SK-N-SH (cell line): ENCODE results near the gene LRRC3C. TPM values are rescaled to one million over a fixed set of nuclear protein-coding genes. Genes with fewer than 3 reads are reported as not detected.
A peak's percentile ranks its signal among the peaks of the same experiment; 100 is the strongest.

Source experiments
- CTCF ChIA-PET: fragments of 300-600, 350-600 bp; formaldehyde crosslinking; extraction: SDS; loops from one replicate; lab custom pipeline; 2021; lab: Yijun Ruan, JAX
- POLR2A ChIA-PET: fragments of 350-600 bp; sonication (Branson Sonifier 250); formaldehyde crosslinking; extraction: SDS; loops from one replicate; lab custom pipeline; 2020; ENCODE audit warnings: antibody characterized with exemption, inconsistent platforms; lab: Yijun Ruan, JAX
- DNase-seq: peaks from one replicate; pipeline ENCODE4 v3.0.0; 2012
- H2AFZ ChIP-seq: fragments of 200-600 bp; sonication (generic); 2 replicates; pipeline ENCODE4 v1.8.1; 2016; ENCODE audit warnings: antibody characterized with exemption, mild to moderate bottlenecking, low read depth
- H3F3A ChIP-seq: fragments of 200-600 bp; sonication (generic); replicated peaks from 2 replicates; pipeline ENCODE3; 2016; ENCODE audit warnings: antibody characterized with exemption, mild to moderate bottlenecking; ENCODE audit not compliant: insufficient read depth
- H3K27ac ChIP-seq, 2 experiments: fragments of 200-500 bp in 1 of 2; fragments of 200-600 bp in 1 of 2; sonication (Bioruptor generic) in 1 of 2; sonication (generic), shearing (Covaris generic) in 1 of 2; 2 replicates each; pipeline versions ENCODE4 v1.5.1 to v1.6.1; 2014 to 2016; ENCODE audit warnings: low read depth in 2 of 2, inconsistent platforms in 1 of 2, low read length in 1 of 2, mild to moderate bottlenecking in 1 of 2, mixed read lengths in 1 of 2
- H3K27me3 ChIP-seq: fragments of 200-600 bp; sonication (generic), shearing (Covaris generic); 2 replicates; pipeline ENCODE4 v1.6.1; 2016; ENCODE audit warnings: mixed run types; ENCODE audit not compliant: insufficient read depth
- H3K36me3 ChIP-seq, 2 experiments: fragments of 200-500 bp in 1 of 2; fragments of 200-600 bp in 1 of 2; sonication (Bioruptor generic) in 1 of 2; sonication (generic) in 1 of 2; replicated peaks in 1 of 2; 2 replicates each; pipeline versions ENCODE3 to v1.5.1; 2014 to 2016; ENCODE audit warnings: low read length in 1 of 2, mild to moderate bottlenecking in 1 of 2; ENCODE audit not compliant: insufficient read depth in 2 of 2, control insufficient read depth in 1 of 2
- H3K4me1 ChIP-seq, 2 experiments: fragments of 200-500 bp in 1 of 2; fragments of 200-600 bp in 1 of 2; sonication (Bioruptor generic) in 1 of 2; sonication (generic), shearing (Covaris generic) in 1 of 2; 2 replicates each; pipeline versions ENCODE4 v1.5.1 to v1.6.1; 2014 to 2016; ENCODE audit warnings: low read depth in 1 of 2, low read length in 1 of 2, mixed run types in 1 of 2; ENCODE audit not compliant: insufficient read depth in 2 of 2, control insufficient read depth in 1 of 2
- H3K4me2 ChIP-seq: fragments of 200-600 bp; sonication (generic), shearing (Covaris generic); 2 replicates; pipeline ENCODE4 v1.6.1; 2017; ENCODE audit warnings: mixed run types
- H3K4me3 ChIP-seq, 2 experiments: fragments of 200-500 bp in 1 of 2; fragments of 200-600 bp in 1 of 2; sonication (Bioruptor generic) in 1 of 2; sonication (generic), shearing (Covaris generic) in 1 of 2; 2 replicates each; pipeline versions ENCODE4 v1.5.1 to v1.8.1; 2014 to 2016; ENCODE audit warnings: low read depth in 2 of 2, inconsistent platforms in 1 of 2, low read length in 1 of 2, mild to moderate bottlenecking in 1 of 2, mixed read lengths in 1 of 2, moderate library complexity in 1 of 2
- H3K79me2 ChIP-seq: fragments of 200-600 bp; sonication (generic); 2 replicates; pipeline ENCODE4 v1.8.1; 2017; ENCODE audit warnings: mild to moderate bottlenecking; ENCODE audit not compliant: insufficient read depth
- H3K9ac ChIP-seq: fragments of 200-600 bp; sonication (generic); 2 replicates; pipeline ENCODE4 v1.6.1; 2017; ENCODE audit warnings: mixed run types
- H3K9me2 ChIP-seq: fragments of 200-600 bp; sonication (generic); 2 replicates; pipeline ENCODE4 v1.6.1; 2017; ENCODE audit warnings: mixed run types
- H3K9me3 ChIP-seq: fragments of 200-600 bp; sonication (generic); 2 replicates; pipeline ENCODE4 v1.6.1; 2017; ENCODE audit warnings: mixed run types, mild to moderate bottlenecking, moderate library complexity
- H4K20me1 ChIP-seq: fragments of 200-600 bp; sonication (generic); 2 replicates; pipeline ENCODE4 v1.6.1; 2017; ENCODE audit warnings: mild to moderate bottlenecking, mixed run types; ENCODE audit not compliant: insufficient read depth
- EP300 ChIP-seq, 2 experiments: IDR thresholded peaks; 2 replicates each; pipeline versions ENCODE4 v1.4.0 to v1.6.1; 2012; ENCODE audit warnings: borderline replicate concordance in 1 of 2, low read depth in 1 of 2, low read length in 1 of 2
- FOSL2 ChIP-seq: IDR thresholded peaks from 2 replicates; pipeline ENCODE4 v1.4.0; 2012; ENCODE audit warnings: low read depth, mild to moderate bottlenecking, moderate library complexity, borderline replicate concordance
- GABPA ChIP-seq: IDR thresholded peaks from 2 replicates; pipeline ENCODE4 v1.4.0; 2012; ENCODE audit warnings: low read depth, mild to moderate bottlenecking
- JUND ChIP-seq: IDR thresholded peaks from 2 replicates; pipeline ENCODE4 v1.4.0; 2012
- MAX ChIP-seq: IDR thresholded peaks from 2 replicates; pipeline ENCODE4 v1.4.0; 2012; ENCODE audit warnings: low read depth
- MEF2A ChIP-seq: IDR thresholded peaks from 2 replicates; pipeline ENCODE4 v1.4.0; 2012; ENCODE audit warnings: low read depth, borderline replicate concordance
- NFIC ChIP-seq: IDR thresholded peaks from 2 replicates; pipeline ENCODE4 v1.4.0; 2012; ENCODE audit warnings: borderline replicate concordance
- POLR2AphosphoS5 ChIP-seq: IDR thresholded peaks from 2 replicates; pipeline ENCODE4 v1.6.1; 2012; ENCODE audit warnings: low read depth, low read length
- RFX5 ChIP-seq: IDR thresholded peaks from 2 replicates; pipeline ENCODE4 v1.6.1; 2012; ENCODE audit warnings: mild to moderate bottlenecking, improper control_type of control experiment, low read length
- RXRA ChIP-seq: IDR thresholded peaks from 2 replicates; pipeline ENCODE4 v1.4.0; 2012; ENCODE audit warnings: low read depth, mild to moderate bottlenecking, borderline replicate concordance
- SIN3A ChIP-seq: IDR thresholded peaks from 2 replicates; pipeline ENCODE4 v1.6.1; 2012; ENCODE audit warnings: low read depth, mild to moderate bottlenecking, low read length, moderate library complexity, borderline replicate concordance
- TCF12 ChIP-seq: IDR thresholded peaks from 2 replicates; pipeline ENCODE4 v1.4.0; 2012
- USF2 ChIP-seq: fragments of 150-350 bp; IDR thresholded peaks from 2 replicates; pipeline ENCODE4 v1.6.1; 2017; ENCODE audit warnings: antibody characterized with exemption, low read length, low read depth, borderline replicate concordance
- WGBS: methylation state at CpG from one replicate; pipeline ENCODE4 v1.1.6; 2017; ENCODE audit warnings: low lambda C conversion rate; 5-methylcytosine and 5-hydroxymethylcytosine counted together
- polyA plus RNA-seq, 3 experiments: library from polyadenylated mRNA; depleted of rRNA; stranded (reverse); fragments of >200 nt; gene quantifications; 2 replicates each; pipeline ENCODE4 v1.2.3, GENCODE V29; 2012
- TF ChIP-seq, protein P1 (sequence below): IDR thresholded peaks from 2 replicates; pipeline ENCODE4; 2012
- TF ChIP-seq, protein P2 (sequence below): fragments of 200-600 bp; sonication (generic); IDR thresholded peaks from 2 replicates; pipeline ENCODE4 v1.6.1; 2017; ENCODE audit warnings: antibody characterized with exemption, mild to moderate bottlenecking, moderate library complexity

Gene LRRC3C
- polyA plus RNA-seq, 1 of the 3 experiments (the other 2 are of a cell fraction), result not detected

DNA sequence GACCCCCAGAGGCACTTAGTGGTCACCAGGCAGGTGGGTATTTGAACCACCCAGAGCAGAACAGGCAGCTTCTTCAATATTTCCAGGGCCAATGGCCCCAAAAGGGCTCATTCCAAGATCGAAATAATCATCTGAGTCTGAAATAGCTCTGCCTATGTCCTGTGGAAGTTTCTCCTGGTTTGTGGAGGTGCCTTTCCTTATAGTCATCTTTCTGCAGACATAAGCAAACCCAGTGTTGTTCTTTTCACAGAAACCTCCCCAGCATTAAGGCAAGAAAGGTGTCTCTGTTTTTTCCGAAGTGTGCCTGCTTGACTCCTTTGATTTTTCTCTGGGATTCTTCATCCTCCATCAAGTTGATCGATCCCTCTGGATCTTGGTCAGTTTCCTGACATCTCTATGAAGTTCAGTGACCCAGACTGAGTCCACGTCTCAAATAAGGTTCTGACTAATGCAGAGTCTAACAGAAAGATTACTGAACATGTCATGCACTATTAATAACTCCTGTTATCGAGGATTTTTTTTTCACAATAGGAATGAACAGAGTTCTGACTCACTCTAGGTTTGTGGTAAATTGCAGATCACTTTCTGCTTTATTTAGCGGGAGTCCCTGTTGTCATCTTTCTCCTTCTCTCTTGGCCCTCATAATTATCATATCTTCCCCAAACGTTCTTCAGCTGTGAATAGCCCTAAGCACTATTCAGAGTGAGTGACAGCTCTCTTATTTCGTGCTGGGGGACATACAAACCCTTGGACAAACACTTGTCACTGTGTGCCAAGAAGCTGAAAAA lies 1.5 kb downstream of the LRRC3C start:
- WGBS, result 17% methylated on average over 8 of the region's 8 CpGs
- H3K4me2 ChIP-seq, result peak overlapping the region; percentile 96
- H3K27ac ChIP-seq, result peak overlapping the region; percentile 34 to 90; a peak in 3 of 4 replicates
- TF ChIP-seq, protein P1, sequence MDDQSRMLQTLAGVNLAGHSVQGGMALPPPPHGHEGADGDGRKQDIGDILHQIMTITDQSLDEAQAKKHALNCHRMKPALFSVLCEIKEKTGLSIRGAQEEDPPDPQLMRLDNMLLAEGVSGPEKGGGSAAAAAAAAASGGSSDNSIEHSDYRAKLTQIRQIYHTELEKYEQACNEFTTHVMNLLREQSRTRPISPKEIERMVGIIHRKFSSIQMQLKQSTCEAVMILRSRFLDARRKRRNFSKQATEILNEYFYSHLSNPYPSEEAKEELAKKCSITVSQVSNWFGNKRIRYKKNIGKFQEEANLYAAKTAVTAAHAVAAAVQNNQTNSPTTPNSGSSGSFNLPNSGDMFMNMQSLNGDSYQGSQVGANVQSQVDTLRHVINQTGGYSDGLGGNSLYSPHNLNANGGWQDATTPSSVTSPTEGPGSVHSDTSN, result peak; percentile 82
- TF ChIP-seq RXRA (peak; percentile 54; the same call in 1 of the 2 replicates), RFX5 (no peak), MEF2A (peak; percentile 99), MAX (peak; percentile 14; the same call in 1 of the 2 replicates), JUND (peak; percentile 63; the same call in 1 of the 2 replicates), GABPA (no peak), TCF12 (peak; percentile 78), EP300 (IDR thresholded peaks at IDR 0.05; ENCODE audit: borderline replicate concordance in 1 of 2, low read depth in 1 of 2, low read length in 1 of 2) (peak in 1 of 2 experiments; percentile 50; a peak in 1 of 4 replicates), USF2 (no peak), POLR2AphosphoS5 (peak; percentile 30; the same call in 1 of the 2 replicates), SIN3A (no peak), FOSL2 (peak; percentile 83), NFIC (peak; percentile 8; the same call in 1 of the 2 replicates)
- TF ChIP-seq, protein P2, sequence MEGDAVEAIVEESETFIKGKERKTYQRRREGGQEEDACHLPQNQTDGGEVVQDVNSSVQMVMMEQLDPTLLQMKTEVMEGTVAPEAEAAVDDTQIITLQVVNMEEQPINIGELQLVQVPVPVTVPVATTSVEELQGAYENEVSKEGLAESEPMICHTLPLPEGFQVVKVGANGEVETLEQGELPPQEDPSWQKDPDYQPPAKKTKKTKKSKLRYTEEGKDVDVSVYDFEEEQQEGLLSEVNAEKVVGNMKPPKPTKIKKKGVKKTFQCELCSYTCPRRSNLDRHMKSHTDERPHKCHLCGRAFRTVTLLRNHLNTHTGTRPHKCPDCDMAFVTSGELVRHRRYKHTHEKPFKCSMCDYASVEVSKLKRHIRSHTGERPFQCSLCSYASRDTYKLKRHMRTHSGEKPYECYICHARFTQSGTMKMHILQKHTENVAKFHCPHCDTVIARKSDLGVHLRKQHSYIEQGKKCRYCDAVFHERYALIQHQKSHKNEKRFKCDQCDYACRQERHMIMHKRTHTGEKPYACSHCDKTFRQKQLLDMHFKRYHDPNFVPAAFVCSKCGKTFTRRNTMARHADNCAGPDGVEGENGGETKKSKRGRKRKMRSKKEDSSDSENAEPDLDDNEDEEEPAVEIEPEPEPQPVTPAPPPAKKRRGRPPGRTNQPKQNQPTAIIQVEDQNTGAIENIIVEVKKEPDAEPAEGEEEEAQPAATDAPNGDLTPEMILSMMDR, result no peak
- CTCF ChIA-PET, result interaction anchor here (1.1 to 1.3 kb wide), 2 partner anchors 10 to 51 kb away, joined by 3 to 4 read pairs; partner anchors contain the start of gene PSMD3
- H3K4me3 ChIP-seq, result peak overlapping the region in 1 of 2 experiments; percentile 3; a peak in 2 of 4 replicates
- H3K9ac ChIP-seq, result peak overlapping the region; percentile 35; the same call in 1 of the 2 replicates
- H3K27me3 ChIP-seq, result no peaks in the 10 kb centered on the region
- peaks cover 0 to 2% of the 10 kb centered on the region in 2 experiments for H3K36me3 ChIP-seq
- no peak overlapping the region for H2AFZ ChIP-seq
- POLR2A ChIA-PET, result no interaction called here
- H3K9me2 ChIP-seq, result no peaks in the 10 kb centered on the region
- peaks cover 33% of the 10 kb centered on the region for H4K20me1 ChIP-seq
- H3K9me3 ChIP-seq, result no peaks in the 10 kb centered on the region
- peaks cover 8 to 32% of the 10 kb centered on the region in 2 experiments; a peak in 3 of 4 replicates for H3K4me1 ChIP-seq
- H3K79me2 ChIP-seq, result peaks cover 32% of the 10 kb centered on the region
- peaks cover 27% of the 10 kb centered on the region for H3F3A ChIP-seq
- no peak for DNase-seq
